H1 (cell line): ENCODE measurements around the gene MAN1A2.

Experiments used
- BRCA1 ChIP-seq: IDR thresholded peaks from 2 replicates; pipeline ENCODE4 v1.6.1; 2012; ENCODE audit warnings: low read depth, low read length, improper control_type of control experiment
- CTCF ChIP-seq, 3 experiments: IDR thresholded peaks; 1 replicate in 2 of 3; 2 replicates in 1 of 3; pipeline versions ENCODE4 v1.5.1 to v1.6.1; 2011; ENCODE audit warnings: low read length in 3 of 3, mild to moderate bottlenecking in 3 of 3, inconsistent platforms in 2 of 3, low read depth in 1 of 3, moderate library complexity in 1 of 3; ENCODE audit not compliant: insufficient read depth in 1 of 3; ENCODE audit errors: control extremely low read depth in 1 of 3
- EP300 ChIP-seq, 2 experiments: IDR thresholded peaks; 1 replicate in 1 of 2; 2 replicates in 1 of 2; pipeline ENCODE4 v1.6.1; 2011 to 2012; ENCODE audit warnings: low read depth in 2 of 2, low read length in 2 of 2, mild to moderate bottlenecking in 2 of 2, borderline replicate concordance in 1 of 2, inconsistent platforms in 1 of 2, moderate library complexity in 1 of 2
- EZH2 ChIP-seq: fragments of 200-600 bp; sonication (generic); IDR thresholded peaks from 2 replicates; pipeline ENCODE4 v1.7.1; 2012; ENCODE audit warnings: low read depth, mild to moderate bottlenecking, moderate library complexity, low read length, inconsistent platforms; ENCODE audit not compliant: severe bottlenecking
- GABPA ChIP-seq: IDR thresholded peaks from 2 replicates; pipeline ENCODE4 v1.6.1; 2011; ENCODE audit warnings: mild to moderate bottlenecking, low read length, moderate library complexity, borderline replicate concordance; ENCODE audit not compliant: insufficient read depth
- HDAC2 ChIP-seq, 2 experiments: fragments of 300-600 bp in 1 of 2; sonication (generic) in 1 of 2; IDR thresholded peaks; 2 replicates each; pipeline ENCODE4 v1.6.1; 2011 to 2012; ENCODE audit warnings: low read depth in 2 of 2, low read length in 2 of 2, mild to moderate bottlenecking in 2 of 2, moderate library complexity in 2 of 2, borderline replicate concordance in 1 of 2, inconsistent platforms in 1 of 2
- POLR2A ChIP-seq, 2 experiments: IDR thresholded peaks; 1 replicate in 1 of 2; 2 replicates in 1 of 2; pipeline ENCODE4 v1.6.1; 2011; ENCODE audit warnings: low read depth in 2 of 2, low read length in 2 of 2, mild to moderate bottlenecking in 2 of 2; ENCODE audit errors: control extremely low read depth in 1 of 2
- RFX5 ChIP-seq: IDR thresholded peaks from 2 replicates; pipeline ENCODE4 v1.6.1; 2011; ENCODE audit warnings: low read depth, low read length, improper control_type of control experiment, borderline replicate concordance
- SIN3A ChIP-seq, 2 experiments: IDR thresholded peaks in 1 of 2; conservative IDR thresholded peaks in 1 of 2; 2 replicates each; pipeline ENCODE4 v1.6.1; 2011 to 2012; ENCODE audit warnings: low read length in 2 of 2, improper control_type of control experiment in 1 of 2, low read depth in 1 of 2, mild to moderate bottlenecking in 1 of 2
- SP1 ChIP-seq: IDR thresholded peaks from 2 replicates; pipeline ENCODE4 v1.6.1; 2011; ENCODE audit warnings: low read depth, low read length
- SP2 ChIP-seq: IDR thresholded peaks from 2 replicates; pipeline ENCODE4 v1.6.1; 2012; ENCODE audit warnings: mild to moderate bottlenecking, low read length, inconsistent platforms
- TCF12 ChIP-seq: IDR thresholded peaks from 2 replicates; pipeline ENCODE4 v1.6.1; 2011; ENCODE audit warnings: low read depth, mild to moderate bottlenecking, low read length
- YY1 ChIP-seq: IDR thresholded peaks from 2 replicates; pipeline ENCODE4 v1.6.1; 2011; ENCODE audit warnings: low read depth, mild to moderate bottlenecking, low read length
- ZNF274 ChIP-seq: IDR thresholded peaks from 2 replicates; pipeline ENCODE4 v1.7.0; 2012; ENCODE audit warnings: low read length, borderline replicate concordance; ENCODE audit errors: extremely low read depth

- TF ChIP-seq CTCF (IDR thresholded peaks at IDR 0.05; ENCODE audit: control extremely low read depth in 1 of 3, insufficient read depth in 1 of 3, low read depth in 1 of 3, low read length in 3 of 3) (no peak), POLR2A (IDR thresholded peaks at IDR 0.05; ENCODE audit: control extremely low read depth in 1 of 2, low read depth in 2 of 2, low read length in 2 of 2) (no peak), EZH2 (no peak), SIN3A (conservative IDR thresholded peaks at IDR 0.05 in 1 of 2, IDR thresholded peaks at IDR 0.05 in 1 of 2; ENCODE audit: low read depth in 1 of 2, low read length in 2 of 2) (no peak), HDAC2 (IDR thresholded peaks at IDR 0.05; ENCODE audit: borderline replicate concordance in 1 of 2, low read depth in 2 of 2, low read length in 2 of 2) (no peak), EP300 (IDR thresholded peaks at IDR 0.05; ENCODE audit: borderline replicate concordance in 1 of 2, low read depth in 2 of 2, low read length in 2 of 2) (no peak), YY1 (no peak), GABPA (no peak), TCF12 (no peak), ZNF274 (no peak), RFX5 (no peak), SP1 (no peak), SP2 (no peak), BRCA1 (no peak)
These were observed 160.4 kb downstream of the MAN1A2 start for GRCh38 chr1:117527566-117528102.
